Muscle layer of colon (tissue), 2 donors: Measurements from ENCODE around the gene CSGALNACT2.

Source experiments
- H3K27ac ChIP-seq: one replicate; pipeline ENCODE4 v1.7.0; 2013; ENCODE audit warnings: low read depth, mild to moderate bottlenecking, low read length, moderate library complexity
- H3K27me3 ChIP-seq, 2 donors: one replicate each; pipeline ENCODE4 v1.7.0; 2013; ENCODE audit warnings: low read length in 2 of 2, mild to moderate bottlenecking in 2 of 2; ENCODE audit not compliant: insufficient read depth in 2 of 2, control insufficient read depth in 1 of 2
- H3K36me3 ChIP-seq: one replicate; pipeline ENCODE4 v1.7.0; 2013; ENCODE audit warnings: mild to moderate bottlenecking, low read length; ENCODE audit not compliant: insufficient read depth
- H3K4me1 ChIP-seq: one replicate; pipeline ENCODE4 v1.7.0; 2013; ENCODE audit warnings: mild to moderate bottlenecking, low read length; ENCODE audit not compliant: insufficient read depth
- H3K4me3 ChIP-seq, 2 donors: one replicate each; pipeline ENCODE4 v1.7.0; 2013; ENCODE audit warnings: low read length in 2 of 2, low read depth in 1 of 2, mild to moderate bottlenecking in 1 of 2, moderate library complexity in 1 of 2
- H3K9ac ChIP-seq: one replicate; pipeline ENCODE4 v1.7.0; 2013; ENCODE audit warnings: low read length
- H3K9me3 ChIP-seq: one replicate; pipeline ENCODE4 v1.7.0; 2013; ENCODE audit warnings: mild to moderate bottlenecking, low read length
- donor health status: abdominal sarcoma.
- donor health status: Adenocarcinoma of cecum.

CSGALNACT2 gene

GRCh38 chr10:43195557-43195956 is 57.3 kb downstream of the CSGALNACT2 start:
- no peak overlapping the region for H3K27ac ChIP-seq
- H3K9ac ChIP-seq: no peak overlapping the region
- no peaks in the 10 kb centered on the region for H3K4me1 ChIP-seq
- H3K4me3 ChIP-seq: no peak overlapping the region
- H3K9me3 ChIP-seq: no peaks in the 10 kb centered on the region
- no peaks in the 10 kb centered on the region for H3K36me3 ChIP-seq
- H3K27me3 ChIP-seq: no peaks in the 10 kb centered on the region

- H3K36me3 ChIP-seq: no peaks in the 10 kb centered on the region
- no peaks in the 10 kb centered on the region for H3K27me3 ChIP-seq
- H3K9me3 ChIP-seq: no peaks in the 10 kb centered on the region
- H3K9ac ChIP-seq: no peak overlapping the region
- H3K4me3 ChIP-seq: no peak overlapping the region
- H3K4me1 ChIP-seq: no peaks in the 10 kb centered on the region
- no peak overlapping the region for H3K27ac ChIP-seq
These were observed 58.1 kb downstream of the CSGALNACT2 start for GRCh38 chr10:43196131-43196980.

DNA sequence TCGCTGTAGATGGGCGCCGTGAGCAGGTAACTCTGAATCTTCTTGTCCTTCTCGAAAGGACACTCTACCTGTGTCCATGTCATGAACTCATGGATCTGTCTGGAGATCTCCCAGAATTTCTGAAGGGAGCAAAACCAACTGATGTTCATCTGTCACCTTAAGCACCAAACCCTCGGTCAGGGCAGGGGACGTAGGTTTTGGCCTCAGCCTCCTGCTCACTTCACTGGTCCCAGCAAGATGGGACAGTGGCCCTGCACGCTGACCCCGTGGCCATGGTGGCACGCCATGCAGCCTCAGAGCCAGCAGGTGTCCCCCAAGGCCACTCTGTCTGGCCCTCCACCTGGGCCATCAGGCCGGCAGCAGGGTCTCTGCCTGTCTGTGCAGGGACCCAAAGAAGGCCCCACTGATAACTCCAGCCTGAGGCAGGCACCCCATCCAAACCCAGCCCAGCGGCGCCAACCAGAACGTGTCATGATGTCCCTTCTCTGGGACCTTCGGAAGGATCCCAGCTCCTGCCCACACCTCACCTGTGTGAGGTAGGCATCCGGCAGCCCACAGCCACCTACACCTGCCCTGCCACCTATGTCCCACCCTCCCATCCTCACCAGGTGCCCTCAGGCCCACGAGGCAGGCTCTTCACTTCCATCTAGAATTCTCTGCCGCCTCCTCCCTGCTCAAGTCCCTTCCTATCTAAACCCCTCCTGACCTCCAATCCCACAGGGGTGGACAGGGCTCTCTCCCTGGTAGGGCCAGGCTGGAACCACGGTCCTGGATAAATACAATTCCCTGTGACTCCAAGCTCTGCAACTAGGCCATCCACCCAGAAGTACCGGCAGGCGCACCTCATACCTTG is 59.0 kb downstream of the CSGALNACT2 start:
- Histone ChIP-seq H3K9ac (no peak overlapping the region), H3K27ac (no peak overlapping the region), H3K4me3 (no peak overlapping the region), H3K9me3 (no peaks in the 10 kb centered on the region), H3K4me1 (peaks cover 6% of the 10 kb centered on the region), H3K36me3 (no peaks in the 10 kb centered on the region), H3K27me3 (peaks cover 0 to 3% of the 10 kb centered on the region in 2 donors)

- H3K27me3 ChIP-seq: peaks cover 0 to 5% of the 10 kb centered on the region in 2 donors
- H3K4me1 ChIP-seq: peaks cover 7% of the 10 kb centered on the region
- H3K36me3 ChIP-seq: no peaks in the 10 kb centered on the region
- no peaks in the 10 kb centered on the region for H3K9me3 ChIP-seq
- no peak overlapping the region for H3K9ac ChIP-seq
- no peak overlapping the region for H3K27ac ChIP-seq
- no peak overlapping the region for H3K4me3 ChIP-seq
These were observed 59.8 kb downstream of the CSGALNACT2 start for GRCh38 chr10:43197834-43198681.

DNA sequence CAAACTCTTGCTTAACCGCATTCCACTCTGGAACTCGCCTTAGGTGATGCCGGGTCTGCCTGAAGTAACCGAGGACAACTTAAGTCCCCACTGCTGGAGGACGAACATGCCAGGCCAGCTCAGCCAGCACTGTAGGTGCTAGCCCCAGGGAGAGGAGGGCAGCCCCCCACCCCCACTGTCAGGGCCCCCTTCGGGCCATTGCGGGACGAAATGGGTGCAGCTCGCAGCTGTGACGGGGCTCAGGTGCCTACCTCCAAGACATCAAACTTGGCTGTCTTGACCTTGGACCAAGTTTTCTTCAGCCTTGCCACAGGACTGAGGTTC is 60.4 kb downstream of the CSGALNACT2 start:
- H3K9me3 ChIP-seq: no peaks in the 10 kb centered on the region
- H3K27me3 ChIP-seq: peaks cover 0 to 5% of the 10 kb centered on the region in 2 donors
- H3K9ac ChIP-seq: no peak overlapping the region
- H3K4me1 ChIP-seq: peaks cover 7% of the 10 kb centered on the region
- H3K4me3 ChIP-seq: no peak overlapping the region
- H3K36me3 ChIP-seq: no peaks in the 10 kb centered on the region
- no peak overlapping the region for H3K27ac ChIP-seq

DNA sequence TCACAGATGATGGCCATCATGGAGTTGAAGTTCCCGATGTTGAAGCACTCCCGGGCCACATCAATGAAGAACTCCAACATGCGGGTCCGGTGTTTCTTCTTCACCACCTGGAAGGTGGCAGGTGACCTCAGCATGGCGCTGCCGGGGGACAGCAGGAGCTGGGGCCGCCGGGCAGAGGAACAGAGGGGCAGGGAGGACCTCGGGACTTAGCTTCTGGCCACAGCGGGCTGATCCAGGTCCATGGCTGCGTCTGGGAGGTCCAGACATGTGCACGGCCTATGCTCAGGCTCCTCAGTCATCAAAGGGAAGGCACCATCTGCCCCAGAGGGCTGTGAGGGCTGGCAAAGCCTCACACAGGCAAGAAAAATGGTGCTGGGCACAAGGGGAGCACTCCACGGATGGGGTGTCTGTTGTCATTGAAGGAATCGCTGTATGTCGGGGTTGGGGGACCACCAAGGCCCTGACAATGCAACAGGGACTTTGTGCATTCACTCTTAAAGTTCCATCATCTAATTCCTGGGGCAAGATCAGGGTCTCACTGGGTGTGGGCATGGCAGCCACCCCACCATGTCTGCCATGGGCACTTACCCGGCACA is 60.9 kb downstream of the CSGALNACT2 start:
- no peak overlapping the region for H3K4me3 ChIP-seq
- no peak overlapping the region for H3K27ac ChIP-seq
- H3K27me3 ChIP-seq: peaks cover 0 to 5% of the 10 kb centered on the region in 2 donors
- no peaks in the 10 kb centered on the region for H3K36me3 ChIP-seq
- H3K9ac ChIP-seq: no peak overlapping the region
- peaks cover 7% of the 10 kb centered on the region for H3K4me1 ChIP-seq
- no peaks in the 10 kb centered on the region for H3K9me3 ChIP-seq

GRCh38 chr10:43199684-43200537 is 61.7 kb downstream of the CSGALNACT2 start:
- Histone ChIP-seq H3K4me1 (peaks cover 7% of the 10 kb centered on the region), H3K4me3 (no peak overlapping the region), H3K36me3 (no peaks in the 10 kb centered on the region), H3K27ac (no peak overlapping the region), H3K9me3 (no peaks in the 10 kb centered on the region), H3K27me3 (peaks cover 0 to 5% of the 10 kb centered on the region in 2 donors), H3K9ac (no peak overlapping the region)

DNA sequence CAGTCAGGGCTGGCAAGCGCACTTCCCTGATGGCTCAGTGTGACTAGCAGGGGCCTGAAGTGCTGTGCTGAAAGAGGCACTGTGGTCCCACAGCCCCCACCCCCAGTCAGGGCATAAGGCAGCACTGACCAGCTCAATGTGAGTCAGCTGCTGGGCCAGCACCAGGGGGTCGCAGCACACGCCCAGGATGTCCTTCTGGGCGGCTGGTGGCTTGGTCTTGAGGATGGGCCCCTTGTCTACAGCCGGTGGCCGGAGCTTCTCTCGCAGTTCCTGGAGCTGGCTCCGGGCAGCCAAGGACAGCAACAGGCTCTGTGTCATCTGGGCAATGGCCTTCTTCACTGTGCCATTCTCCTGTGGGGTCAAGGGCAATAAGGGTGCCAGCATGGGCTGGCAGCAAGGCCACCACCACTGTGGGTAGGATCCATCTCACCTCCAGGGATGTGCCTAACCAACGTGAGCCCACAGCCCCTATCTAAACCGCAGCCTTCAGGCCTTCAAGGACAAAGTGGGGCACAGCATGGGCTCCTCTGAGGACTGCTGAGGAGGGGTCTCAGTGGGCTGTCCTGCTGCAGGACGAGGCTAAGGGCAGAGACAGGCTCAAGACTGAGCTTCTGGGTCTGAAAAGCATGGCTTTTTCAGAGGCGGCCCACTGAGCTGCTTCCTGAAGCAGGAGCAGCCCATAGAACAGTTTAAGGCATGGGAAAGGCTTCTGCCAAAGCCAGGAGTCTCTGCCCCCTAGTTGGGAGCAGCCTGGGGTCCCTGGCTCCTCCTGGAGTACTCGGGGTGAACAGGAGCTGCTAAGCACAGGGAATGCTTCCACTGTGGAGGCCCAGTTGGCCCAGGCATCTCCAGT is 62.5 kb downstream of the CSGALNACT2 start:
- no peaks in the 10 kb centered on the region for H3K36me3 ChIP-seq
- H3K4me3 ChIP-seq: no peak overlapping the region
- H3K27me3 ChIP-seq: peaks cover 0 to 5% of the 10 kb centered on the region in 2 donors
- H3K9me3 ChIP-seq: no peaks in the 10 kb centered on the region
- H3K4me1 ChIP-seq: peaks cover 7% of the 10 kb centered on the region
- H3K27ac ChIP-seq: no peak overlapping the region
- no peak overlapping the region for H3K9ac ChIP-seq

- H3K9ac ChIP-seq: no peak overlapping the region
- H3K4me1 ChIP-seq: peaks cover 7% of the 10 kb centered on the region
- H3K9me3 ChIP-seq: no peaks in the 10 kb centered on the region
- H3K36me3 ChIP-seq: no peaks in the 10 kb centered on the region
- H3K27me3 ChIP-seq: peaks cover 0 to 5% of the 10 kb centered on the region in 2 donors
- H3K27ac ChIP-seq: no peak overlapping the region
- H3K4me3 ChIP-seq: peak overlapping the region; percentile 16 to 35
These were observed 63.4 kb downstream of the CSGALNACT2 start for GRCh38 chr10:43201545-43202131.
